Activated B cell treated with CpG ODN at 0.5 μM for 24 hours (primary cell): ENCODE results near the gene YY2. TPM values are rescaled to one million over a fixed set of nuclear protein-coding genes. Genes with fewer than 3 reads are reported as not detected.
"Not testable (repeated sequence)": the region's sequence is repeated elsewhere in the genome, so short reads cannot be mapped to it uniquely, and the experiment has no call there.

ENCODE experiments used
- ATAC-seq: fragments of 200-7000 bp; cut with Tn5 transposase; one replicate; pipeline ENCODE4 v1.10.0; 2021; ENCODE audit warnings: low read depth, mild to moderate bottlenecking, moderate library complexity
- CTCF ChIA-PET: fragments of 350-600 bp; sonication (Branson Sonifier 250); formaldehyde crosslinking; loops from one replicate; lab custom pipeline; 2021; ENCODE audit warnings: antibody characterized with exemption; lab: Charles Lee
- POLR2A ChIA-PET: fragments of 350-600 bp; sonication (Branson Sonifier 250); formaldehyde crosslinking; loops from one replicate; lab custom pipeline; 2021; ENCODE audit warnings: antibody characterized with exemption; lab: Charles Lee
- DNase-seq: peaks from one replicate; pipeline ENCODE4 v3.0.0; 2022
- H3K27ac Mint-ChIP-seq: one replicate; pipeline ENCODE4 v1.8.0; 2020; ENCODE audit warnings: mixed read lengths
- H3K27me3 Mint-ChIP-seq: one replicate; pipeline ENCODE4 v1.8.0; 2021; ENCODE audit warnings: mixed read lengths
- H3K36me3 Mint-ChIP-seq: one replicate; pipeline ENCODE4 v1.8.0; 2021; ENCODE audit warnings: low read depth, mixed read lengths
- H3K4me1 Mint-ChIP-seq: one replicate; pipeline ENCODE4 v1.8.0; 2021; ENCODE audit warnings: mixed read lengths
- H3K4me3 Mint-ChIP-seq: one replicate; pipeline ENCODE4 v1.8.0; 2020; ENCODE audit warnings: mild to moderate bottlenecking, mixed read lengths
- H3K9me3 Mint-ChIP-seq: one replicate; pipeline ENCODE4 v1.8.0; 2020; ENCODE audit warnings: mixed read lengths
- intact Hi-C: fragments of 100-400 bp; cut with micrococcal nuclease; formaldehyde crosslinking; loops from one replicate; pipeline ENCODE4 v1.15.1; 2024
- total RNA-seq: library from RNA; stranded (reverse); gene quantifications from 2 replicates; pipeline ENCODE4 v1.2.3, GENCODE V29; 2022
- TF ChIP-seq, protein P1 (sequence below): fragments of 200-600 bp; IDR thresholded peaks from one replicate; pipeline ENCODE4 v1.8.0; 2022; ENCODE audit warnings: antibody characterized with exemption, mild to moderate bottlenecking

YY2 gene
- total RNA-seq, 1 donor from 2014 or later: 2.3 TPM

GRCh38 chrX:21816136-21816535, 39.7 kb upstream of the YY2 start:
- no peaks in the 10 kb centered on the region for H3K36me3 Mint-ChIP-seq
- no peak for ATAC-seq
- TF ChIP-seq, protein P1, sequence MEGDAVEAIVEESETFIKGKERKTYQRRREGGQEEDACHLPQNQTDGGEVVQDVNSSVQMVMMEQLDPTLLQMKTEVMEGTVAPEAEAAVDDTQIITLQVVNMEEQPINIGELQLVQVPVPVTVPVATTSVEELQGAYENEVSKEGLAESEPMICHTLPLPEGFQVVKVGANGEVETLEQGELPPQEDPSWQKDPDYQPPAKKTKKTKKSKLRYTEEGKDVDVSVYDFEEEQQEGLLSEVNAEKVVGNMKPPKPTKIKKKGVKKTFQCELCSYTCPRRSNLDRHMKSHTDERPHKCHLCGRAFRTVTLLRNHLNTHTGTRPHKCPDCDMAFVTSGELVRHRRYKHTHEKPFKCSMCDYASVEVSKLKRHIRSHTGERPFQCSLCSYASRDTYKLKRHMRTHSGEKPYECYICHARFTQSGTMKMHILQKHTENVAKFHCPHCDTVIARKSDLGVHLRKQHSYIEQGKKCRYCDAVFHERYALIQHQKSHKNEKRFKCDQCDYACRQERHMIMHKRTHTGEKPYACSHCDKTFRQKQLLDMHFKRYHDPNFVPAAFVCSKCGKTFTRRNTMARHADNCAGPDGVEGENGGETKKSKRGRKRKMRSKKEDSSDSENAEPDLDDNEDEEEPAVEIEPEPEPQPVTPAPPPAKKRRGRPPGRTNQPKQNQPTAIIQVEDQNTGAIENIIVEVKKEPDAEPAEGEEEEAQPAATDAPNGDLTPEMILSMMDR: no peak
- CTCF ChIA-PET: no interaction called here
- H3K27ac Mint-ChIP-seq: no peak overlapping the region
- no peak for DNase-seq
- POLR2A ChIA-PET: no interaction called here
- H3K4me3 Mint-ChIP-seq: no peak overlapping the region
- H3K27me3 Mint-ChIP-seq: no peaks in the 10 kb centered on the region
- no peaks in the 10 kb centered on the region for H3K4me1 Mint-ChIP-seq
- H3K9me3 Mint-ChIP-seq: no peaks in the 10 kb centered on the region
- intact Hi-C loops: no loop called here

GRCh38 chrX:21820170-21820569, 35.6 kb upstream of the YY2 start:
- H3K36me3 Mint-ChIP-seq, CTCF ChIA-PET, DNase-seq, ATAC-seq, H3K27ac Mint-ChIP-seq, intact Hi-C loops, POLR2A ChIA-PET, H3K9me3 Mint-ChIP-seq, H3K4me3 Mint-ChIP-seq, H3K4me1 Mint-ChIP-seq, H3K27me3 Mint-ChIP-seq: not testable (repeated sequence)

GRCh38 chrX:21821875-21822274, 33.9 kb upstream of the YY2 start:
- intact Hi-C loops: no loop called here
- ATAC-seq (no peak), DNase-seq (no peak)
- Mint-ChIP-seq H3K27ac (no peak overlapping the region), H3K4me1 (no peaks in the 10 kb centered on the region), H3K36me3 (no peaks in the 10 kb centered on the region), H3K4me3 (no peak overlapping the region), H3K27me3 (no peaks in the 10 kb centered on the region), H3K9me3 (no peaks in the 10 kb centered on the region)
- TF ChIP-seq, protein P1: no peak
- ChIA-PET CTCF (no interaction called here), POLR2A (no interaction called here)

DNA sequence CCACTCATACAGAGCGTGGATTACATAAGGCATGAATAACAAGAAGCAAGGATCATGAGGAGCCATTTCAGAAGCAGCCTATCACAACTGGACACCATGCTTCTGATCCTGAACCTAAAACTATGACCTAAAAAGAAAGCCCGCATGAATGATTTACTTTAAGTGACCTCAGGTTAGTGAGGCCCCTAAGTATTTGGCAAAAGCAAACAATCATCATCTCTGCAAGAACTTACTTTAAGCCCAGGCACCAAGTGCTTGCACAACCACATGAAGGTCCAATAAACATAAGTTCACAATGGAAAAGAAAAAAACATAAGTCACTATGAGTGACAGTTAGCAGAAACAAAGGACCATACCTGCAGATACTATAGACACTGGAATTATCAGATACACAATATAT, 24.3 kb upstream of the YY2 start:
- no peak overlapping the region for H3K4me3 Mint-ChIP-seq
- DNase-seq (no peak), ATAC-seq (no peak)
- POLR2A ChIA-PET: no interaction called here
- H3K4me1 Mint-ChIP-seq: no peaks in the 10 kb centered on the region
- H3K27me3 Mint-ChIP-seq: peaks cover 5% of the 10 kb centered on the region
- intact Hi-C loops: no loop called here
- H3K27ac Mint-ChIP-seq: no peak overlapping the region
- H3K36me3 Mint-ChIP-seq: no peaks in the 10 kb centered on the region
- CTCF ChIA-PET: no interaction called here
- no peaks in the 10 kb centered on the region for H3K9me3 Mint-ChIP-seq
- TF ChIP-seq, protein P1: no peak

DNA sequence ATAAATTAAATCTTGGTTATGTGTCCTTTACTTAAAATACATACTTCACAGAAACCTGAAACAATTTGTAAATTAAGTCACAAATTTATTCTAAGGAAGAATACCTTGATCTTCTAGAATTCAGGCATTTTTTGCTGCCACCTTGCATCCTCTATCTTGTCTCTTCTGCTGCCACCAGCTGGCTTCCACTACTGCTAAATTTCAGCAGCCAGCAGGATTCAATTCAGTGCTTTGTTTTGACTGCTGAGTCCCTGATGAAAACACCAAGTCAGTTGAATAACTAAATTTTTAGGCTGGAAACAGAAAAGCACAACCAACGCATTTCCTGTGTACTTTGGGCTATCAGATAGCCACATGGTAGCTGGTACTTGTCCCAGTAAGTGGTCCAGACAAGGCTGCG, 18.7 kb upstream of the YY2 start:
- ATAC-seq (no peak), DNase-seq (no peak)
- peaks cover 3% of the 10 kb centered on the region for H3K36me3 Mint-ChIP-seq
- CTCF ChIA-PET: no interaction called here
- no peaks in the 10 kb centered on the region for H3K27me3 Mint-ChIP-seq
- intact Hi-C loops: loop anchor here (5.0 kb wide), 1 partner anchor 465 kb away; the partner anchor contains the start of gene CNKSR2
- TF ChIP-seq, protein P1: no peak
- no peak overlapping the region for H3K27ac Mint-ChIP-seq
- POLR2A ChIA-PET: no interaction called here
- no peaks in the 10 kb centered on the region for H3K9me3 Mint-ChIP-seq
- peaks cover 7% of the 10 kb centered on the region for H3K4me1 Mint-ChIP-seq
- H3K4me3 Mint-ChIP-seq: no peak overlapping the region

- H3K9me3 Mint-ChIP-seq: no peaks in the 10 kb centered on the region
- H3K27ac Mint-ChIP-seq: peak overlapping the region; percentile 86
- peaks cover 7% of the 10 kb centered on the region for H3K4me1 Mint-ChIP-seq
- intact Hi-C loops: loop anchor here (1.0 to 5.0 kb wide), 7 partner anchors 102 to 1322 kb away; partner anchors contain the start of genes CNKSR2 and SMS
- ChIA-PET CTCF (no interaction called here), POLR2A (interaction anchor here (0.9 to 1.4 kb wide), 4 partner anchors 11 to 465 kb away, joined by 3 to 7 read pairs (median 6); partner anchors contain the start of gene CNKSR2)
- DNase-seq (no peak), ATAC-seq (peak; percentile 15)
- TF ChIP-seq, protein P1: no peak
- peak overlapping the region; percentile 90 for H3K4me3 Mint-ChIP-seq
- H3K36me3 Mint-ChIP-seq: peaks cover 6% of the 10 kb centered on the region
- H3K27me3 Mint-ChIP-seq: no peaks in the 10 kb centered on the region
Observed at GRCh38 chrX:21838937-21839333, 16.9 kb upstream of the YY2 start.
